SU-DHL-6 (cell line): ENCODE measurements around the gene TBCCD1.
A peak's percentile ranks its signal among the peaks of the same experiment; 100 is the strongest.

Source experiments
- CTCF ChIP-seq: fragments of 200-600 bp; sonication (generic); IDR thresholded peaks from one replicate; pipeline ENCODE4 v1.5.1; 2017; ENCODE audit warnings: antibody characterized with exemption, mild to moderate bottlenecking, low read length, moderate library complexity; ENCODE audit not compliant: insufficient read depth, poor library complexity, severe bottlenecking
- EZH2phosphoT487 ChIP-seq: fragments of 200-600 bp; sonication (generic), shearing (Covaris generic); conservative IDR thresholded peaks from 2 replicates; pipeline ENCODE4 v1.6.1; 2018; ENCODE audit warnings: mild to moderate bottlenecking, antibody characterized with exemption, low read length, moderate library complexity, mixed read lengths

- TF ChIP-seq CTCF (peak; percentile 32), EZH2phosphoT487 (no peak)
These were observed 22.0 kb upstream of the TBCCD1 start for GRCh38 chr3:186589121-186589520.
